Endodermal cell (in vitro differentiated cells): Measurements from ENCODE around the gene PHGDH. TPM values are rescaled to one million over a fixed set of nuclear protein-coding genes. Genes with fewer than 3 reads are reported as not detected.

Source experiments
- DNase-seq: peaks from one replicate; pipeline ENCODE4 v3.0.0-alpha.2; 2017
- H3K27ac ChIP-seq: 2 replicates; pipeline ENCODE4 v1.5.1; 2013; ENCODE audit warnings: mild to moderate bottlenecking, low read depth, low read length, moderate library complexity
- H3K27me3 ChIP-seq: 2 replicates; pipeline ENCODE4 v1.6.1; 2013; ENCODE audit warnings: mild to moderate bottlenecking, low read length, moderate library complexity; ENCODE audit not compliant: insufficient read depth, control insufficient read depth, poor library complexity, severe bottlenecking
- H3K36me3 ChIP-seq: 2 replicates; pipeline ENCODE4 v1.7.0; 2013; ENCODE audit warnings: mild to moderate bottlenecking, low read length, moderate library complexity; ENCODE audit not compliant: control insufficient read depth, insufficient read depth
- H3K4me1 ChIP-seq: one replicate; pipeline ENCODE4 v1.7.0; 2013; ENCODE audit warnings: low read length; ENCODE audit not compliant: control insufficient read depth, insufficient read depth
- H3K4me3 ChIP-seq: 2 replicates; pipeline ENCODE4 v1.5.1; 2013; ENCODE audit warnings: mild to moderate bottlenecking, low read length, moderate library complexity
- H3K9ac ChIP-seq: 2 replicates; pipeline ENCODE4 v1.6.1; 2013; ENCODE audit warnings: mild to moderate bottlenecking, low read length, moderate library complexity; ENCODE audit not compliant: poor library complexity, severe bottlenecking; ENCODE audit errors: extremely low read depth
- H3K9me3 ChIP-seq: 2 replicates; pipeline ENCODE4 v1.6.1; 2013; ENCODE audit warnings: mild to moderate bottlenecking, low read length, moderate library complexity; ENCODE audit not compliant: control insufficient read depth
- H3K27ac Mint-ChIP-seq: 2 replicates; pipeline ENCODE4 v1.8.0; 2020; ENCODE audit warnings: mixed read lengths
- H3K27me3 Mint-ChIP-seq: 2 replicates; pipeline ENCODE4 v1.8.0; 2021; ENCODE audit warnings: mild to moderate bottlenecking, mixed read lengths; ENCODE audit not compliant: insufficient read depth
- H3K36me3 Mint-ChIP-seq: 2 replicates; pipeline ENCODE4 v1.8.0; 2020; ENCODE audit warnings: low read depth, mixed read lengths
- H3K4me1 Mint-ChIP-seq: 2 replicates; pipeline ENCODE4 v1.8.0; 2020; ENCODE audit warnings: mixed read lengths
- H3K4me3 Mint-ChIP-seq: 2 replicates; pipeline ENCODE4 v1.8.0; 2020; ENCODE audit warnings: mild to moderate bottlenecking, moderate library complexity, mixed read lengths
- H3K9me3 Mint-ChIP-seq: 2 replicates; pipeline ENCODE4 v1.8.0; 2020; ENCODE audit warnings: mild to moderate bottlenecking, mixed read lengths
- WGBS, 2 experiments: methylation state at CpG; one replicate each; pipeline versions ENCODE4 v1.1.5 to v1.1.7; 2013; ENCODE audit warnings: missing lambda C conversion rate in 2 of 2, mixed read lengths in 1 of 2; ENCODE audit not compliant: insufficient coverage in 1 of 2, insufficient read length in 1 of 2; 5-methylcytosine and 5-hydroxymethylcytosine counted together
- total RNA-seq, 2 donors: library from RNA; stranded (reverse); fragmentation: NEBNext Ultra II Directional in 1 of 2; extraction: Animal tissue kit (Norgen Biotek cat#: 25700) in 1 of 2; gene quantifications; 2 replicates in 1 of 2; 3 replicates in 1 of 2; pipeline ENCODE4 v1.2.1, GENCODE V29; 2021
- TF ChIP-seq, protein P1 (sequence below): fragments of 200-600 bp; sonication (generic); conservative IDR thresholded peaks from 2 replicates; pipeline ENCODE4 v1.5.0; 2021; ENCODE audit warnings: antibody characterized with exemption, mild to moderate bottlenecking

The PHGDH gene
- total RNA-seq, 2 donors from 2014 or later = 156 to 176 TPM

GRCh38 chr1:119740261-119740660 is 28.5 kb downstream of the PHGDH start:
- 94% methylated on average over 2 of the region's 2 CpGs; no CpG with 5 or more reads in 1 of the 2 experiments for WGBS, 2 experiments
- H3K36me3 Mint-ChIP-seq = peaks cover 54% of the 10 kb centered on the region

GRCh38 chr1:119740896-119741780 is 29.4 kb downstream of the PHGDH start:
- H3K4me3 ChIP-seq = no peak overlapping the region
- H3K4me1 ChIP-seq = peaks cover 9% of the 10 kb centered on the region
- DNase-seq = no peak
- no peaks in the 10 kb centered on the region for H3K27me3 Mint-ChIP-seq
- peaks cover 13% of the 10 kb centered on the region for H3K4me1 Mint-ChIP-seq
- no peak overlapping the region for H3K9ac ChIP-seq
- no peaks in the 10 kb centered on the region for H3K27me3 ChIP-seq
- 93 to 94% methylated on average over 7 to 13 of the region's 13 CpGs for WGBS, 2 experiments
- H3K27ac ChIP-seq = no peak overlapping the region
- peaks cover 45% of the 10 kb centered on the region for H3K36me3 Mint-ChIP-seq
- H3K36me3 ChIP-seq = peaks cover 26% of the 10 kb centered on the region
- TF ChIP-seq, protein P1, sequence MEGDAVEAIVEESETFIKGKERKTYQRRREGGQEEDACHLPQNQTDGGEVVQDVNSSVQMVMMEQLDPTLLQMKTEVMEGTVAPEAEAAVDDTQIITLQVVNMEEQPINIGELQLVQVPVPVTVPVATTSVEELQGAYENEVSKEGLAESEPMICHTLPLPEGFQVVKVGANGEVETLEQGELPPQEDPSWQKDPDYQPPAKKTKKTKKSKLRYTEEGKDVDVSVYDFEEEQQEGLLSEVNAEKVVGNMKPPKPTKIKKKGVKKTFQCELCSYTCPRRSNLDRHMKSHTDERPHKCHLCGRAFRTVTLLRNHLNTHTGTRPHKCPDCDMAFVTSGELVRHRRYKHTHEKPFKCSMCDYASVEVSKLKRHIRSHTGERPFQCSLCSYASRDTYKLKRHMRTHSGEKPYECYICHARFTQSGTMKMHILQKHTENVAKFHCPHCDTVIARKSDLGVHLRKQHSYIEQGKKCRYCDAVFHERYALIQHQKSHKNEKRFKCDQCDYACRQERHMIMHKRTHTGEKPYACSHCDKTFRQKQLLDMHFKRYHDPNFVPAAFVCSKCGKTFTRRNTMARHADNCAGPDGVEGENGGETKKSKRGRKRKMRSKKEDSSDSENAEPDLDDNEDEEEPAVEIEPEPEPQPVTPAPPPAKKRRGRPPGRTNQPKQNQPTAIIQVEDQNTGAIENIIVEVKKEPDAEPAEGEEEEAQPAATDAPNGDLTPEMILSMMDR = no peak
- no peaks in the 10 kb centered on the region for H3K9me3 Mint-ChIP-seq
- no peaks in the 10 kb centered on the region for H3K9me3 ChIP-seq
- no peak overlapping the region for H3K4me3 Mint-ChIP-seq
- H3K27ac Mint-ChIP-seq = no peak overlapping the region

More at GRCh38 chr1:119740261-119740660, 28.5 kb downstream of the PHGDH start:
- H3K9ac ChIP-seq = no peak overlapping the region
- H3K27me3 Mint-ChIP-seq = no peaks in the 10 kb centered on the region
- peaks cover 4% of the 10 kb centered on the region for H3K4me1 Mint-ChIP-seq
- H3K36me3 ChIP-seq = peaks cover 34% of the 10 kb centered on the region
- TF ChIP-seq, protein P1 = no peak
- H3K4me3 Mint-ChIP-seq = no peak overlapping the region
- no peak for DNase-seq
- no peaks in the 10 kb centered on the region for H3K9me3 ChIP-seq
- no peak overlapping the region for H3K27ac Mint-ChIP-seq
- peak overlapping the region; percentile 16 for H3K27ac ChIP-seq
- no peaks in the 10 kb centered on the region for H3K27me3 ChIP-seq
- H3K9me3 Mint-ChIP-seq = no peaks in the 10 kb centered on the region
- H3K4me1 ChIP-seq = peaks cover under 1% of the 10 kb centered on the region
- no peak overlapping the region for H3K4me3 ChIP-seq

- TF ChIP-seq, protein P1 = no peak
- Histone ChIP-seq H3K27ac (no peak overlapping the region), H3K9me3 (no peaks in the 10 kb centered on the region), H3K9ac (no peak overlapping the region), H3K4me3 (no peak overlapping the region), H3K36me3 (peaks cover 17% of the 10 kb centered on the region), H3K4me1 (peaks cover 10% of the 10 kb centered on the region), H3K27me3 (no peaks in the 10 kb centered on the region)
- no peak for DNase-seq
- 89 to 92% methylated on average over 6 to 7 of the region's 7 CpGs for WGBS, 2 experiments
- peak overlapping the region; percentile 10 for H3K27ac Mint-ChIP-seq
- H3K4me1 Mint-ChIP-seq = peaks cover 22% of the 10 kb centered on the region
- H3K9me3 Mint-ChIP-seq = no peaks in the 10 kb centered on the region
- H3K36me3 Mint-ChIP-seq = peaks cover 34% of the 10 kb centered on the region
- no peak overlapping the region for H3K4me3 Mint-ChIP-seq
- H3K27me3 Mint-ChIP-seq = no peaks in the 10 kb centered on the region
Observed at GRCh38 chr1:119742202-119742601, 30.5 kb downstream of the PHGDH start.
